Calu3 (cell line): ENCODE results near the gene LRRC61. TPM values are rescaled to one million over a fixed set of nuclear protein-coding genes. Genes with fewer than 3 reads are reported as not detected.

Experiments
- BruUV-seq: library from RNA; stranded (reverse); fragments of 400-500 nt; replicated peaks from 2 replicates; lab custom pipeline; 2021; lab: Mats Ljungman, UMichigan
- CTCF ChIA-PET: fragments of 300-600 bp; sonication (Branson Sonifier 250); formaldehyde crosslinking; loops from one replicate; lab custom pipeline; 2022; ENCODE audit warnings: antibody characterized with exemption; lab: Charles Lee
- DNase-seq: peaks from one replicate; pipeline ENCODE4 v3.0.0; 2022
- H3K27ac Mint-ChIP-seq: one replicate; pipeline ENCODE4 v1.8.0; 2022; ENCODE audit warnings: mixed read lengths; ENCODE audit not compliant: unreplicated experiment
- H3K27me3 Mint-ChIP-seq: one replicate; pipeline ENCODE4 v1.8.0; 2022; ENCODE audit warnings: mixed read lengths; ENCODE audit not compliant: unreplicated experiment
- H3K36me3 Mint-ChIP-seq: one replicate; pipeline ENCODE4 v1.8.0; 2022; ENCODE audit warnings: mild to moderate bottlenecking, moderate library complexity, mixed read lengths; ENCODE audit not compliant: insufficient read depth, unreplicated experiment
- H3K4me1 Mint-ChIP-seq: one replicate; pipeline ENCODE4 v1.8.0; 2022; ENCODE audit warnings: mild to moderate bottlenecking, low read depth, mixed read lengths; ENCODE audit not compliant: unreplicated experiment
- H3K4me3 Mint-ChIP-seq: one replicate; pipeline ENCODE4 v1.8.0; 2022; ENCODE audit warnings: mild to moderate bottlenecking, low read depth, moderate library complexity, mixed read lengths; ENCODE audit not compliant: unreplicated experiment
- H3K9me3 Mint-ChIP-seq: one replicate; pipeline ENCODE4 v1.8.0; 2022; ENCODE audit warnings: low read depth, mixed read lengths; ENCODE audit not compliant: unreplicated experiment
- CTCF ChIP-seq: fragments of 200-600 bp; IDR thresholded peaks from one replicate; pipeline ENCODE4 v1.8.0; 2022; ENCODE audit warnings: antibody characterized with exemption; ENCODE audit not compliant: unreplicated experiment
- intact Hi-C: fragments of 100-400 bp; cut with micrococcal nuclease; formaldehyde crosslinking; loops from one replicate; pipeline ENCODE4 v1.10.0; 2022; ENCODE audit not compliant: unreplicated experiment
- total RNA-seq: library from RNA; stranded (reverse); gene quantifications from 2 replicates; pipeline ENCODE4 v1.2.3, GENCODE V29; 2022

The LRRC61 gene
- total RNA-seq, 1 experiment from 2014 or later = 14.6 TPM

- Mint-ChIP-seq H3K27ac (no peak overlapping the region), H3K4me3 (no peak overlapping the region), H3K4me1 (peaks cover 22% of the 10 kb centered on the region), H3K27me3 (no peaks in the 10 kb centered on the region), H3K9me3 (no peaks in the 10 kb centered on the region), H3K36me3 (peaks cover 34% of the 10 kb centered on the region)
- intact Hi-C loops = no loop called here
- no peak for DNase-seq
- CTCF ChIA-PET = no interaction called here
- BruUV-seq = no TSS peak
- TF ChIP-seq CTCF = no peak
These were observed 59.1 kb downstream of the LRRC61 start for GRCh38 chr7:150382123-150382843.

- Mint-ChIP-seq H3K4me1 (peaks cover 17% of the 10 kb centered on the region), H3K9me3 (no peaks in the 10 kb centered on the region), H3K36me3 (peaks cover 31% of the 10 kb centered on the region), H3K27ac (no peak overlapping the region), H3K4me3 (no peak overlapping the region), H3K27me3 (no peaks in the 10 kb centered on the region)
- no peak for TF ChIP-seq CTCF
- CTCF ChIA-PET = no interaction called here
- BruUV-seq = no TSS peak
- DNase-seq = no peak
- intact Hi-C loops = no loop called here
These were observed 59.7 kb downstream of the LRRC61 start for GRCh38 chr7:150382844-150383225.

GRCh38 chr7:150383710-150384397 is 60.7 kb downstream of the LRRC61 start:
- peaks cover 14% of the 10 kb centered on the region for H3K4me1 Mint-ChIP-seq
- no peaks in the 10 kb centered on the region for H3K9me3 Mint-ChIP-seq
- CTCF ChIA-PET = no interaction called here
- H3K27me3 Mint-ChIP-seq = no peaks in the 10 kb centered on the region
- no peak for DNase-seq
- H3K27ac Mint-ChIP-seq = no peak overlapping the region
- no peak overlapping the region for H3K4me3 Mint-ChIP-seq
- BruUV-seq = no TSS peak
- H3K36me3 Mint-ChIP-seq = peaks cover 22% of the 10 kb centered on the region
- intact Hi-C loops = no loop called here
- no peak for TF ChIP-seq CTCF

- no peaks in the 10 kb centered on the region for H3K9me3 Mint-ChIP-seq
- no peaks in the 10 kb centered on the region for H3K27me3 Mint-ChIP-seq
- no peak for TF ChIP-seq CTCF
- H3K36me3 Mint-ChIP-seq = peaks cover 16% of the 10 kb centered on the region
- CTCF ChIA-PET = no interaction called here
- intact Hi-C loops = no loop called here
- no peak overlapping the region for H3K27ac Mint-ChIP-seq
- no peak overlapping the region for H3K4me3 Mint-ChIP-seq
- no TSS peak for BruUV-seq
- no peak for DNase-seq
- peaks cover 11% of the 10 kb centered on the region for H3K4me1 Mint-ChIP-seq
These were observed 61.5 kb downstream of the LRRC61 start for GRCh38 chr7:150384406-150385301.
